SU-DHL-6 (cell line): ENCODE measurements around the gene C14orf132.

ENCODE experiments used
- H2AFZ ChIP-seq: fragments of 200-600 bp; sonication (generic); 2 replicates; pipeline ENCODE4 v1.6.1; 2014; ENCODE audit warnings: low read depth, mild to moderate bottlenecking, moderate library complexity, mixed read lengths, antibody characterized with exemption, low read length; ENCODE audit not compliant: severe bottlenecking
- H3F3A ChIP-seq: fragments of 200-600 bp; shearing (Covaris generic); 2 replicates; pipeline ENCODE4 v1.6.0; 2016; ENCODE audit warnings: antibody characterized with exemption, mild to moderate bottlenecking; ENCODE audit not compliant: insufficient read depth
- H3K27ac ChIP-seq: fragments of 200-600 bp; sonication (generic); 2 replicates; pipeline ENCODE4 v1.5.1; 2016; ENCODE audit warnings: low read depth, mild to moderate bottlenecking, low read length, moderate library complexity, mixed read lengths
- H3K27me3 ChIP-seq: fragments of 200-600 bp; sonication (generic), shearing (Covaris generic); 2 replicates; pipeline ENCODE4 v1.6.0; 2014; ENCODE audit warnings: mild to moderate bottlenecking, low read length
- H3K36me3 ChIP-seq: fragments of 200-600 bp; sonication (generic); 2 replicates; pipeline ENCODE4 v1.6.1; 2014; ENCODE audit warnings: mild to moderate bottlenecking, low read length, mixed read lengths
- H3K4me2 ChIP-seq: fragments of 300-600, 200-600 bp; shearing (Covaris generic), sonication (generic); 2 replicates; pipeline ENCODE4 v1.6.0; 2014; ENCODE audit warnings: low read length, low read depth, mild to moderate bottlenecking; ENCODE audit not compliant: poor library complexity, severe bottlenecking
- H3K4me3 ChIP-seq: fragments of 200-600 bp; sonication (generic); 2 replicates; pipeline ENCODE4 v1.5.1; 2014; ENCODE audit warnings: antibody characterized with exemption, low read length, mild to moderate bottlenecking, mixed read lengths; ENCODE audit not compliant: insufficient read depth, poor library complexity, severe bottlenecking
- H3K79me2 ChIP-seq: fragments of 200-600 bp; sonication (generic); 2 replicates; pipeline ENCODE4 v1.6.1; 2014; ENCODE audit warnings: mild to moderate bottlenecking, low read length, moderate library complexity; ENCODE audit not compliant: insufficient read depth
- H3K9ac ChIP-seq: fragments of 200-600 bp; sonication (generic); 2 replicates; pipeline ENCODE4 v1.7.0; 2014; ENCODE audit warnings: mild to moderate bottlenecking, low read length
- H3K9me2 ChIP-seq: fragments of 200-600 bp; sonication (generic); replicated peaks from 2 replicates; pipeline ENCODE4 v1.6.1; 2014; ENCODE audit warnings: low read length; ENCODE audit not compliant: insufficient read depth
- H3K9me3 ChIP-seq: fragments of 200-600 bp; sonication (generic); 2 replicates; pipeline ENCODE4 v1.6.1; 2014; ENCODE audit warnings: low read length, mixed read lengths; ENCODE audit not compliant: insufficient read depth
- H4K20me1 ChIP-seq: fragments of 200-600 bp; sonication (generic); 2 replicates; pipeline ENCODE4 v1.6.1; 2014; ENCODE audit warnings: low read depth, mild to moderate bottlenecking, antibody characterized with exemption, low read length, moderate library complexity, mixed read lengths
- CTCF ChIP-seq: fragments of 200-600 bp; sonication (generic); IDR thresholded peaks from one replicate; pipeline ENCODE4 v1.5.1; 2017; ENCODE audit warnings: antibody characterized with exemption, mild to moderate bottlenecking, low read length, moderate library complexity; ENCODE audit not compliant: insufficient read depth, poor library complexity, severe bottlenecking
- EZH2phosphoT487 ChIP-seq: fragments of 200-600 bp; sonication (generic), shearing (Covaris generic); conservative IDR thresholded peaks from 2 replicates; pipeline ENCODE4 v1.6.1; 2018; ENCODE audit warnings: mild to moderate bottlenecking, antibody characterized with exemption, low read length, moderate library complexity, mixed read lengths

The C14orf132 gene

DNA sequence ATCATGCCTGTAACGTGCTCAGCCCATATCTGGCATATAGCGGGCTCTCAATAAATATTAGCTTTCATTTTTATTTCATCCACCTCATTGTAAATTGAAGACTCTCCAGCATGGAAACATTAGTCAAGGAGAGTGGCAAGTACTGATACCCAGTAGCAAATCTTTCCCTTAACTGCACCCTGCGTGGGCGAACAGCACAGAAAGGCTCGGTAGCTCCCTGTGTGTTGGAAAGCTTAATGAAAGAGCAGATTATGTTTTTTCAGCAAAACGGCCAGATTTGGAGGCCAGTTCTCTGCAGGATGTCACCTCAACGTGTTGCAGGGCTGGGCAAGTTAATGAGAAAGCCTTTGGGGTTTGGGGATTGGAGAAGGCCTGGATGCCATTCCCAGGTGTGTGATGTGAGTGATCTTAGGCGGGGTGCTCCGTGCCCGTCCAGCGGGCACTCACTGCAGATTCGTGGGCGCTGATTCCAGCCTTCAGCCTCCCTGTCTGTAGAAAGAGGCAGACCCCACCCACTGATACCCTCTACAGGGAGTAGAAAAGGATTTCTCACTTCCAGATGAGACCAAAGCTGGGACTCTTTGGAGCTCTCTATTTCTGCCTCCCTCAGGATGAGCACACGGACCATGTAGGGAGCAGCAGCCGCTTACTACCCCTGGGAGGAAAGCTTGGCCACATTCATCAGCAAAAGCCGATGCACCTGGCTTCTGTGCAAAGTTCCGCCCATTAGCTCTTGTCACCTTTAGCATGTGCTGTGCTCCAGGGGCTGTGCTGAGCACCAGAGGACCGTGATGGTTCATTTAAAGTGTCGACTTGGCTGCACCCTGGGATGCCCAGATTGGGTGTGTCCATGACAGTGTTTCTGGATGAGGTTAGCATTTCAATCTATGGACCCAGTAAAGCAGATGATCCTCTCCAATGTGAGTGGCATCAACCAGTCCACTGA is 29.1 kb downstream of the C14orf132 start:
- TF ChIP-seq EZH2phosphoT487 = no peak
- TF ChIP-seq CTCF = no peak
- no peaks in the 10 kb centered on the region for H3K36me3 ChIP-seq

DNA sequence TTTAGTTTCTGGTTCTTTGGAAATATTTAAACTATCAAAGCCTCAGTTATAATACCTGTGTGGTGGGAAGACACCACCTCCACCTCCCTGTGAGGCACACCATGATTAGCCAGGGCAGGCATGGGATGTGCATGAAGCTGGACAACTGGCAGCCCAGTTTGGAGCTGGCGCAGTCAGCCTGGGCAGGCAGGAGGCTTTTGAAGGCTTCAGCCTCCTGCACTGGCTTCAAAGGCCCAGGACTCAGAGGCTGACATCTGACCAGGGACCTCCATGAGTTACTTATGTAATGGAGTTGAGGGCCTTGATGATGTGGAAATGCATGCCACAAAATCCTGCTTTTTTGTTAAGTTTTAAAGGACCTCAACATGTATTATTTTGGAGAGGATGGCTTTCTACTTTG is 30.3 kb downstream of the C14orf132 start:
- Histone ChIP-seq H3K27ac (no peak overlapping the region), H3K9me3 (no peaks in the 10 kb centered on the region), H3K4me2 (no peak overlapping the region), H2AFZ (no peak overlapping the region), H3K79me2 (no peaks in the 10 kb centered on the region), H3K36me3 (no peaks in the 10 kb centered on the region), H3K9me2 (no peaks in the 10 kb centered on the region), H3K4me3 (no peak overlapping the region), H4K20me1 (no peaks in the 10 kb centered on the region), H3F3A (no peaks in the 10 kb centered on the region), H3K27me3 (no peaks in the 10 kb centered on the region), H3K9ac (no peak overlapping the region)
- TF ChIP-seq CTCF (no peak), EZH2phosphoT487 (no peak)

More for the DNA sequence above, 29.1 kb downstream of the C14orf132 start:
- H3F3A ChIP-seq = no peaks in the 10 kb centered on the region
- H3K9me2 ChIP-seq = no peaks in the 10 kb centered on the region
- H3K9me3 ChIP-seq = no peaks in the 10 kb centered on the region
- no peak overlapping the region for H3K9ac ChIP-seq
- H4K20me1 ChIP-seq = no peaks in the 10 kb centered on the region
- H3K27me3 ChIP-seq = no peaks in the 10 kb centered on the region
- no peak overlapping the region for H3K27ac ChIP-seq
- H2AFZ ChIP-seq = no peak overlapping the region
- no peaks in the 10 kb centered on the region for H3K79me2 ChIP-seq
- no peak overlapping the region for H3K4me2 ChIP-seq
- no peak overlapping the region for H3K4me3 ChIP-seq

DNA sequence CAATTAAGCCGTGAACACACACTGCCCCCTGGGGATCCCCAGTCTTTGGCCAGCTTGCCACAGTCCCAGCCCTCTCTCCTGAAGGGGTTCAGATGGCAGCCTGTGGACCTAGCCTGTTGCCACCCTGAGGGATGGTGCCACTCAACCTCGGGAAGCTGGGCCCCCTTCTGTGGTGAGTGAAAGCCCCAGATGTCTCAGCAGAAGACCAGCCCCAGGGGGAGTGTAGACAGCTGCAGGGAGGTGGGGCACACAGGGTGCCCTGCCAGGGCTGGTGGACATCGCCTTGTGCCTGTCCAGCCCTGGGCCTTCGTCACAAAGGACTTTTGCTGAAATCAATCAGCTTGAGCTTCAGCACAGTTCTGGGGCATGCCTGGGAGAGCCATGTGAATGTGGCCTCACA is 32.4 kb downstream of the C14orf132 start:
- H3K9me3 ChIP-seq = no peaks in the 10 kb centered on the region
- H3K9ac ChIP-seq = no peak overlapping the region
- TF ChIP-seq EZH2phosphoT487 (no peak), CTCF (no peak)

More for the DNA sequence above, 32.4 kb downstream of the C14orf132 start:
- Histone ChIP-seq H3F3A (no peaks in the 10 kb centered on the region), H2AFZ (no peak overlapping the region), H3K4me2 (no peak overlapping the region), H3K27me3 (no peaks in the 10 kb centered on the region), H4K20me1 (peaks cover 3% of the 10 kb centered on the region; the same call in 1 of the 2 replicates), H3K27ac (no peak overlapping the region), H3K79me2 (no peaks in the 10 kb centered on the region), H3K36me3 (no peaks in the 10 kb centered on the region), H3K9me2 (no peaks in the 10 kb centered on the region), H3K4me3 (no peak overlapping the region)
